OCI-LY3 (cell line): ENCODE data around the gene CC2D2A.
"Not testable (repeated sequence)": the region's sequence is repeated elsewhere in the genome, so short reads cannot be mapped to it uniquely, and the experiment has no call there.

Experiments
- CTCF ChIP-seq: fragments of 200-600, 300-600 bp; sonication (generic); IDR thresholded peaks from 2 replicates; pipeline ENCODE4 v1.5.1; 2014; ENCODE audit warnings: antibody characterized with exemption, low read length, low read depth
- EZH2phosphoT487 ChIP-seq: fragments of 200-600 bp; shearing (Covaris generic); IDR thresholded peaks from 2 replicates; pipeline ENCODE4 v1.6.1; 2018; ENCODE audit warnings: antibody characterized with exemption, mixed run types, low read depth

- not testable (repeated sequence) for TF ChIP-seq CTCF, EZH2phosphoT487
These were observed 147.7 kb downstream of the CC2D2A start for GRCh38 chr4:15617407-15617806.
